Fibroblast of skin of right biceps (primary cell): ENCODE measurements around the gene EGFL8.
"Not testable (repeated sequence)": the region's sequence is repeated elsewhere in the genome, so short reads cannot be mapped to it uniquely, and the experiment has no call there.

ENCODE experiments used
- DNase-seq: peaks from one replicate; pipeline ENCODE4 v3.0.0-alpha.2; 2013

Gene EGFL8

GRCh38 chr6:32164295-32164694, at the start of gene EGFL8:
EGFL8 (plus strand) TSS chr6:32164595; CDS start chr6:32166166, 1,571 bp downstream.
- DNase-seq: no peak

- peak; percentile 90 for DNase-seq
These were observed 49.6 kb upstream of the EGFL8 start for GRCh38 chr6:32114796-32115195.

GRCh38 chr6:32115623-32116022, 48.8 kb upstream of the EGFL8 start:
- DNase-seq: no peak

GRCh38 chr6:32116674-32117073, 47.7 kb upstream of the EGFL8 start:
- no peak for DNase-seq

GRCh38 chr6:32117461-32117860, 46.9 kb upstream of the EGFL8 start:
- DNase-seq: peak; percentile 27

GRCh38 chr6:32118782-32119628, 45.4 kb upstream of the EGFL8 start:
- peak; percentile 77 for DNase-seq

GRCh38 chr6:32120573-32121059, 43.8 kb upstream of the EGFL8 start:
- no peak for DNase-seq

GRCh38 chr6:32123681-32124080, 40.7 kb upstream of the EGFL8 start:
- no peak for DNase-seq

GRCh38 chr6:32126880-32127279, 37.5 kb upstream of the EGFL8 start:
- no peak for DNase-seq

GRCh38 chr6:32127409-32127716, 37.0 kb upstream of the EGFL8 start:
- DNase-seq: no peak

GRCh38 chr6:32127717-32128592, 36.4 kb upstream of the EGFL8 start, which contains the start of gene ATF6B:
ATF6B (minus strand) TSS chr6:32128246; CDS start chr6:32128207, 39 bp downstream.
- peak; percentile 100 for DNase-seq

GRCh38 chr6:32128751-32129296, 35.6 kb upstream of the EGFL8 start:
- no peak for DNase-seq

- no peak for DNase-seq
These were observed 34.9 kb upstream of the EGFL8 start for GRCh38 chr6:32129297-32130088.

GRCh38 chr6:32131439-32131948, 32.9 kb upstream of the EGFL8 start:
- no peak for DNase-seq

GRCh38 chr6:32132110-32132509, 32.3 kb upstream of the EGFL8 start:
- no peak for DNase-seq

GRCh38 chr6:32133786-32134185, 30.6 kb upstream of the EGFL8 start:
- peak; percentile 80 for DNase-seq

- no peak for DNase-seq
These were observed 26.9 kb upstream of the EGFL8 start for GRCh38 chr6:32137454-32137853.

GRCh38 chr6:32139590-32139989, 24.8 kb upstream of the EGFL8 start:
- no peak for DNase-seq

GRCh38 chr6:32140420-32141046, 23.9 kb upstream of the EGFL8 start:
- no peak for DNase-seq

GRCh38 chr6:32144238-32144637, 20.2 kb upstream of the EGFL8 start:
- DNase-seq: not testable (repeated sequence)

GRCh38 chr6:32146287-32146686, 18.1 kb upstream of the EGFL8 start:
- no peak for DNase-seq

- DNase-seq: no peak
These were observed 17.7 kb upstream of the EGFL8 start for GRCh38 chr6:32146687-32147086.
